Natural killer cell treated with Interleukin-12 subunit alpha and Interleukin-12 subunit beta and Interleukin-15 and Interleukin-18, amount 100 ng/mL, for 72 hours (primary cell): ENCODE results near the gene KCNIP4. TPM values are rescaled to one million over a fixed set of nuclear protein-coding genes. Genes with fewer than 3 reads are reported as not detected.

ENCODE experiments used
- ATAC-seq, 2 donors: fragments of 150-1000 bp; cut with Tn5 transposase in 1 of 2; sonication (Bioruptor Pico), chemical (Tn5 transposase) in 1 of 2; 2 replicates each; pipeline ENCODE4 v1.10.0; 2021
- DNase-seq: peaks from one replicate; pipeline ENCODE4 v3.0.0; 2022; ENCODE audit warnings: low spot score
- H3K27ac Mint-ChIP-seq, 2 donors: 1 replicate in 1 of 2; 2 replicates in 1 of 2; pipeline ENCODE4 v1.8.0; 2022; ENCODE audit warnings: mixed read lengths in 2 of 2, mild to moderate bottlenecking in 1 of 2, moderate library complexity in 1 of 2
- H3K27me3 Mint-ChIP-seq, 2 donors: 1 replicate in 1 of 2; 2 replicates in 1 of 2; pipeline ENCODE4 v1.8.0; 2022; ENCODE audit warnings: mixed read lengths in 2 of 2
- H3K36me3 Mint-ChIP-seq: one replicate; pipeline ENCODE4 v1.8.0; 2022; ENCODE audit warnings: mixed read lengths
- H3K4me1 Mint-ChIP-seq, 2 donors: 1 replicate in 1 of 2; 2 replicates in 1 of 2; pipeline ENCODE4 v1.8.0; 2022; ENCODE audit warnings: low read depth in 2 of 2, mixed read lengths in 2 of 2, mild to moderate bottlenecking in 1 of 2
- H3K4me3 Mint-ChIP-seq: one replicate; pipeline ENCODE4 v1.8.0; 2022; ENCODE audit warnings: mixed read lengths
- H3K9me3 Mint-ChIP-seq: 2 replicates; pipeline ENCODE4 v1.8.0; 2022; ENCODE audit warnings: mixed read lengths
- total RNA-seq, 2 donors: library from RNA; stranded (reverse); gene quantifications; one replicate each; pipeline ENCODE4 v1.2.3, GENCODE V29; 2022

KCNIP4 gene
- total RNA-seq, 2 donors from 2014 or later = not detected

DNA sequence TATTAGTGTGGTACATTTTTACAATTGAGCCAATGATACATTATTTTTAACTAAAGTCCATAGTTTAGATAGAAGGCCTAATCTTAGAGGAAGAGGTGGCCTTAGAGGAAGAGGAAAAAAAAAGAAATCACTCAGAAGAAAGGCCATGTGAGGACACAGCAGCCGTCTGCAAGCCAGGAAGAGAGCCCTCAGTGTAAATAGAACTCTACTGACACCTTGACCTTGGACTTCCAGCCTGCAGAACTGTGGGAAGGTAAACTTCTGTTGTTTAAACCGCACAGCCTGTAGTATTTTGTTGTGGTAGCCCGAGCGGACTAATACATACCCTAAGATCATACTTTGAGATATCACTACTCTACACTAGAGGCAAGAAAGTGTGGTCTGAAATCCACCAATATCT is 5.1 kb upstream of the KCNIP4 start:
- H3K4me3 Mint-ChIP-seq = no peak overlapping the region
- H3K4me1 Mint-ChIP-seq = no peaks in the 10 kb centered on the region
- no peaks in the 10 kb centered on the region for H3K36me3 Mint-ChIP-seq
- no peak for DNase-seq
- H3K27ac Mint-ChIP-seq = no peak overlapping the region
- H3K27me3 Mint-ChIP-seq = peaks cover 4 to 7% of the 10 kb centered on the region in 2 donors
- peaks cover 8% of the 10 kb centered on the region for H3K9me3 Mint-ChIP-seq
- ATAC-seq = no peak

DNA sequence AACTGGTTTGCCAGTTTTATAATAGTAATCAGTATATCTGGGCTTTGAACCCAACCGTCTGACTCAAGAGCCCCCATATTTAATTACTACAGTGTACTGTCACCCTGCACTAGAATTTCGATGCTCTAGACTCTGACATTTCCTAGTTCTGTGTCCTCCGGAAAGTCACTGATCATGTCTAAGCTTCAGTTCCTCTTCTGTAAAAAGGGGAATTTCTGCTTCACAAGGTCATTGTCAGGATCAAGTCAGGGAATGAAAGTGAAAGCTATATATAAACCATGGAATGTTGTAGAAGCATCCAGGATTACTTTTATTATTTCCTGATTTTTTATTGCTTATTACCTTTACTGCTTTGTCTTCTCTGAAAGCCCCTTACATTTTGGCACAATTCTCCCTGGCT is 4.0 kb upstream of the KCNIP4 start:
- Mint-ChIP-seq H3K4me1 (no peaks in the 10 kb centered on the region), H3K4me3 (no peak overlapping the region), H3K27me3 (peaks cover 9 to 14% of the 10 kb centered on the region in 2 donors), H3K9me3 (peaks cover 3% of the 10 kb centered on the region), H3K36me3 (peaks cover 6% of the 10 kb centered on the region), H3K27ac (no peak overlapping the region)
- no peak for DNase-seq
- no peak for ATAC-seq

- Mint-ChIP-seq H3K4me1 (no peaks in the 10 kb centered on the region), H3K27me3 (peaks cover 13 to 17% of the 10 kb centered on the region in 2 donors), H3K36me3 (peaks cover 8% of the 10 kb centered on the region), H3K27ac (no peak overlapping the region), H3K4me3 (no peak overlapping the region), H3K9me3 (peaks cover 3% of the 10 kb centered on the region)
- DNase-seq = peak; percentile 58
- no peak for ATAC-seq
Measured at GRCh38 chr4:21949073-21949457, 493 bp upstream of the KCNIP4 start.

DNA sequence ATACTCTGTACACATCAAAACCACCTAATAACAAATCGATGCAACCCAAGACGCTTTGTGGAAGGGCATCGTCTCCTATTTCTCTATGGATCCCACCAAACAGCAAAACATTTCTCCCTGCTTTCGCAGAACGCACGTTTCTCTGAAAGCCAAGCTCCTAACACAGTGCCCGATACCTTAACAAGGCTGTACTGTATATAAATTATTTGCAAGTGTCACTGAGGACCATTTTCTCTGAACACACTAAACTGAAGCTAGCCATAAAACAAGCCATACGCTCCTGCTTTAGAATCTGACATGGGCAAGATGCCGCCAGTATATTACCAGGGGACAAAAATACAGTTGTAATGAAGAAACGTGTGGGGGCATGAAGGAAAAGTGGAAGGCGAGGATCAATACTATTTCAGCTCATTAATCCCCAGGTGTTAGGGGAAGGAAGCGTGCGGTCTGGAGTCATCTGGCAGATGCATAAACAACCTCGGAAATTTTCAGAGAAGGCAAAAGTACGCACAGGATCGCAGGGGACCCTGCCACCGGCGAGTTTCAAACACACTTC is 703 bp downstream of the KCNIP4 start:
- Mint-ChIP-seq H3K9me3 (peaks cover 14% of the 10 kb centered on the region), H3K27me3 (peaks cover 13 to 17% of the 10 kb centered on the region in 2 donors), H3K36me3 (peaks cover 13% of the 10 kb centered on the region), H3K4me3 (no peak overlapping the region), H3K4me1 (no peaks in the 10 kb centered on the region), H3K27ac (no peak overlapping the region)
- ATAC-seq (no peak), DNase-seq (no peak)

DNA sequence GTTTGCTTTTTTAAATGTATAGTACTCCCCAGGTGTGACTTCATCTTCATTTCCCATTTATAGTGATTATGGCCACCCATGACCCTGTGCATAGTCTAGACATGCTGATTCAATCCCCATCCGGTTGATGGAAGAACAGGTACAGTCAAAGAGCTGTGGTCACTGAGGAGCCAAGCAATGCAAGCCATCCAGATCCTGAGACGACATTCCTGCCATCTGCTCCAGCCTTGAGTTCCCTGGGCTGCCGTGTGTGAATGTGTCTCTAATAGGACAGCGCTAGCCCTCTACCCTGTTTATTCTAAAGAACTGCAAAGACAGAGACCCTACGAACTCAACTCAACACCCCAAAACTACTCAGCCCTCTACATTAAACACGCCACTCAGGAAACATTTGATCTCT is 1.7 kb downstream of the KCNIP4 start:
- DNase-seq (no peak), ATAC-seq (no peak)
- Mint-ChIP-seq H3K27me3 (peaks cover 13 to 17% of the 10 kb centered on the region in 2 donors), H3K9me3 (peaks cover 14% of the 10 kb centered on the region), H3K4me3 (no peak overlapping the region), H3K36me3 (peaks cover 13% of the 10 kb centered on the region), H3K27ac (no peak overlapping the region), H3K4me1 (no peaks in the 10 kb centered on the region)

- no peak overlapping the region for H3K27ac Mint-ChIP-seq
- no peak overlapping the region for H3K4me3 Mint-ChIP-seq
- ATAC-seq = no peak
- no peaks in the 10 kb centered on the region for H3K4me1 Mint-ChIP-seq
- no peak for DNase-seq
- H3K36me3 Mint-ChIP-seq = no peaks in the 10 kb centered on the region
- H3K9me3 Mint-ChIP-seq = no peaks in the 10 kb centered on the region
- H3K27me3 Mint-ChIP-seq = no peaks in the 10 kb centered on the region
Measured at GRCh38 chr4:21921526-21922180, 26.9 kb downstream of the KCNIP4 start.

DNA sequence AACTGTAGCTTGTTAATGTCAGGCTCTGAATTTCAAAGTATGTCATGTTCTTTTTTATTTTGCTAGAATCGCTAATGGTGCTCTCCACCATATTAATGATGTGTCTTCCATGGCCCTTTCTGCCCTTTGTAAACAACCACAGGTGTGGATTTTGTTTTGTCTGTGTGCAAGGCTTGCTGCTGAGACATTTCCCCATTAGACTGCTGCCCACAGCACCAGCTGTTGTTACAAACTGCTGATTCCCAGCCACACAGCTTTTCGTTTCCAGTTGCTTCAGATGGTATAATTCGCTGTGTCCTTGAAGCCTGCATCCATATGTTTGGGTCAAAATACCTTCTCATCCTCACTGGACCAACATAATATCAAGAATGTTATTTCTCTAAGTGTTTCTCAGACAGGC is 32.8 kb downstream of the KCNIP4 start:
- Mint-ChIP-seq H3K27ac (no peak overlapping the region), H3K36me3 (no peaks in the 10 kb centered on the region), H3K27me3 (no peaks in the 10 kb centered on the region), H3K4me3 (no peak overlapping the region), H3K4me1 (no peaks in the 10 kb centered on the region), H3K9me3 (peaks cover 11% of the 10 kb centered on the region)
- DNase-seq = no peak
- no peak for ATAC-seq

GRCh38 chr4:21901831-21902230 is 46.7 kb downstream of the KCNIP4 start:
- Mint-ChIP-seq H3K9me3 (peaks cover 19% of the 10 kb centered on the region), H3K4me1 (no peaks in the 10 kb centered on the region), H3K36me3 (no peaks in the 10 kb centered on the region), H3K27me3 (no peaks in the 10 kb centered on the region), H3K4me3 (no peak overlapping the region), H3K27ac (no peak overlapping the region)
- ATAC-seq (no peak), DNase-seq (no peak)

DNA sequence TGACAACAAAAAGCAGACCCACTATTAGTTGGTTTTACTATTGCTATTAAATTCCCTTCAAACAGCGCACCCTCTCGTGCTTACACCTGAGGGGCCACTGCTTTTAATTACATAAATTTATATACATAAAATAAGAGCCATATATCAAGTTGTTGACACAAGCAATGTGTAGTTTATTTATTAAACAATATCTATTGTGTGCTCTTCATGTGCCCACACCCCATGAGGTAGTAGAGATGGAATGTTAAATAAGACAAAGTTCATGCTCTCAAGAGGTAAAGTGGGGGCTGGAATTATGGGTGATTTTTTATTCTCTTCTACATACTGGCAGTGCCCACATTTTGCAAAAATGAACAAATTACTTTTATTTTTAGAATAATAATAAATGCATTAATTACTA is 47.3 kb downstream of the KCNIP4 start:
- peaks cover 19% of the 10 kb centered on the region for H3K9me3 Mint-ChIP-seq
- H3K4me1 Mint-ChIP-seq = no peaks in the 10 kb centered on the region
- H3K4me3 Mint-ChIP-seq = no peak overlapping the region
- ATAC-seq (no peak), DNase-seq (no peak)
- no peaks in the 10 kb centered on the region for H3K27me3 Mint-ChIP-seq
- H3K27ac Mint-ChIP-seq = no peak overlapping the region
- no peaks in the 10 kb centered on the region for H3K36me3 Mint-ChIP-seq

DNA sequence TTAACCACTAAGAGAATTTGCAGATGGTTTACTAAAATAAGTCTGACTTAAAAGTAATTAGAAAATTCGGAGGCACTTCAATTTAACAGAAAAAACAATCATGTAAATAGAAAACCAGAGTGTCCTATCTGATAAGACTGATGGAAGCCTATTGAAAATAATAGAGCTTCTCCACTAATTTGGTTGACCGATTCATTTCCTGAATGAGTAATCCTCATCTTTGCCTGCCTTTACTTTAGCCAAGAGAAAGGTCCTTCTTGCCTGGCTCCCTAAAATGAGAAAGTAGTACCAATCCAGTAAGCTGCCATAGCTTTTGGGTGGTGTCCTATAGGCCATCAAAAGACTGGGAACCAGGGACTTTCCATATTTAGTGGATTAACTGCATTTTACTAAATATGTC is 48.4 kb downstream of the KCNIP4 start:
- Mint-ChIP-seq H3K27me3 (no peaks in the 10 kb centered on the region), H3K4me1 (no peaks in the 10 kb centered on the region), H3K27ac (no peak overlapping the region), H3K4me3 (no peak overlapping the region), H3K9me3 (peaks cover 16% of the 10 kb centered on the region), H3K36me3 (no peaks in the 10 kb centered on the region)
- no peak for ATAC-seq
- no peak for DNase-seq

- no peak overlapping the region for H3K4me3 Mint-ChIP-seq
- no peaks in the 10 kb centered on the region for H3K27me3 Mint-ChIP-seq
- ATAC-seq (no peak), DNase-seq (no peak)
- H3K9me3 Mint-ChIP-seq = peaks cover 24% of the 10 kb centered on the region
- H3K27ac Mint-ChIP-seq = no peak overlapping the region
- no peaks in the 10 kb centered on the region for H3K4me1 Mint-ChIP-seq
- H3K36me3 Mint-ChIP-seq = no peaks in the 10 kb centered on the region
Measured at GRCh38 chr4:21898101-21898500, 50.5 kb downstream of the KCNIP4 start.

DNA sequence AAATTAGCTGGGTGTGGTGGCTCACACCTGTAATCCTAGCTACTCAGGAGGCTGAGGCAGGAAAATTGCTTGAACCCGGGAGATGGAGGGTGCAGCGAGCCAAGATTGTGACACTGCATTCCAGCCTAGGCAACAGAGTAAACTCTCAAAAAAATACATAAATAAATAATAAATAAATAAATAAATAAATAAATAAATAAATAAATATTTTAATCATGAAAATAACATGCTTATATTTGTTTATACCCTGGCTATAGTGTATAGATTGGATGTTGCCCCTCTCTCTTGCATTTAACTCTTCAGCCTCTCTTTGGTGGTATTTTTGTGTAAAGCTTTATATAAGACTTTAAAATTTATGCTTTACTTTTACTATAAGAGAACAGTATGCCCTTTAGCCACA is 51.8 kb downstream of the KCNIP4 start:
- Mint-ChIP-seq H3K4me1 (no peaks in the 10 kb centered on the region), H3K36me3 (no peaks in the 10 kb centered on the region), H3K27ac (no peak overlapping the region), H3K27me3 (no peaks in the 10 kb centered on the region), H3K4me3 (no peak overlapping the region), H3K9me3 (peaks cover 20% of the 10 kb centered on the region)
- DNase-seq = no peak
- no peak for ATAC-seq

DNA sequence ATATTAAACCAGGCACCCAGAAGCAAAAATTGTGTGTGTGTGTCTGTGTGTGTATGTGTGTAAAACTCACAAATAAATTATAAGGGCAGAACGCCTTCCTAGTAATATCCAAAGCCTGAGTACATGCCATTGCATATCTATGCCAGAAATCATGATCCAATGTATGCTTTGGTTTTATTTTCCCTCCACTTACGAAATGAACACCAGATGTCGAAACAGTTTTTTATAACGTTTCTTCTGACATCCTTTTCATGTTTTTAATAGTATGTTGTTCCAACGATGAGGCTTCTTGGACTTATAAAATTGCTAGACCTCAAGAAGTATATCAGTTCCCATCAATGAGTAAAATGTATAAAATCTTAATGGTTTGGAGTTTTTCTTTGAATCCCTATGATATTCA is 55.4 kb downstream of the KCNIP4 start:
- Mint-ChIP-seq H3K27me3 (no peaks in the 10 kb centered on the region), H3K9me3 (peaks cover 19% of the 10 kb centered on the region), H3K4me3 (no peak overlapping the region), H3K36me3 (no peaks in the 10 kb centered on the region), H3K4me1 (no peaks in the 10 kb centered on the region), H3K27ac (no peak overlapping the region)
- DNase-seq (no peak), ATAC-seq (no peak)

GRCh38 chr4:21890231-21890630 is 58.3 kb downstream of the KCNIP4 start:
- Mint-ChIP-seq H3K4me1 (no peaks in the 10 kb centered on the region), H3K27ac (no peak overlapping the region), H3K9me3 (peaks cover 17% of the 10 kb centered on the region), H3K27me3 (no peaks in the 10 kb centered on the region), H3K4me3 (no peak overlapping the region), H3K36me3 (no peaks in the 10 kb centered on the region)
- ATAC-seq (no peak), DNase-seq (no peak)
